OCI-LY3 (cell line): ENCODE data around the gene DIP2C.

Experiments used
- H2AFZ ChIP-seq: fragments of 200-600, 300-600 bp; shearing (Covaris generic); 2 replicates; pipeline ENCODE4 v1.6.0; 2014; ENCODE audit warnings: antibody characterized with exemption, low read depth, low read length
- H3K27ac ChIP-seq: fragments of 200-600, 300-600 bp; sonication (generic); 2 replicates; pipeline ENCODE4 v1.5.1; 2014; ENCODE audit warnings: mild to moderate bottlenecking, low read length, moderate library complexity, mixed read lengths
- H3K27me3 ChIP-seq: fragments of 200-600, 300-600 bp; sonication (generic); 2 replicates; pipeline ENCODE4 v1.6.1; 2014; ENCODE audit warnings: low read depth, low read length, mixed read lengths
- H3K36me3 ChIP-seq: fragments of 200-600, 300-600 bp; sonication (generic); replicated peaks from 2 replicates; pipeline ENCODE3; 2014; ENCODE audit warnings: low read depth, low read length, mixed read lengths
- H3K4me1 ChIP-seq: fragments of 300-600, 200-600 bp; sonication (generic); 2 replicates; pipeline ENCODE4 v1.6.1; 2014; ENCODE audit warnings: low read length, mixed read lengths
- H3K4me2 ChIP-seq: fragments of 200-600, 300-600 bp; sonication (generic); 2 replicates; pipeline ENCODE4 v1.6.1; 2014; ENCODE audit warnings: low read length, mixed read lengths
- H3K4me3 ChIP-seq: fragments of 300-600, 200-600 bp; sonication (generic); 2 replicates; pipeline ENCODE4 v1.5.1; 2014; ENCODE audit warnings: antibody characterized with exemption, mild to moderate bottlenecking, low read length, moderate library complexity
- H3K79me2 ChIP-seq: fragments of 300-600, 200-600 bp; shearing (Covaris generic); 2 replicates; pipeline ENCODE4 v1.6.1; 2014; ENCODE audit warnings: mild to moderate bottlenecking, low read length, mixed read lengths
- H3K9ac ChIP-seq: fragments of 300-600, 200-600 bp; shearing (Covaris generic); 2 replicates; pipeline ENCODE4 v1.6.0; 2014; ENCODE audit warnings: mild to moderate bottlenecking, low read length, moderate library complexity
- H3K9me3 ChIP-seq: fragments of 200-600, 300-600 bp; shearing (Covaris generic); 2 replicates; pipeline ENCODE4 v1.6.1; 2014; ENCODE audit warnings: low read length, mixed read lengths; ENCODE audit not compliant: insufficient read depth
- H4K20me1 ChIP-seq: fragments of 200-600, 300-600 bp; sonication (generic); 2 replicates; pipeline ENCODE4 v1.6.1; 2016; ENCODE audit warnings: low read length, mixed read lengths; ENCODE audit not compliant: insufficient read depth
- CTCF ChIP-seq: fragments of 200-600, 300-600 bp; sonication (generic); IDR thresholded peaks from 2 replicates; pipeline ENCODE4 v1.5.1; 2014; ENCODE audit warnings: antibody characterized with exemption, low read length, low read depth
- EZH2phosphoT487 ChIP-seq: fragments of 200-600 bp; shearing (Covaris generic); IDR thresholded peaks from 2 replicates; pipeline ENCODE4 v1.6.1; 2018; ENCODE audit warnings: antibody characterized with exemption, mixed run types, low read depth

DIP2C gene

GRCh38 chr10:389836-390448 is 299.5 kb downstream of the DIP2C start:
- Histone ChIP-seq H3K9ac (no peak overlapping the region), H3K36me3 (no peaks in the 10 kb centered on the region), H3K27me3 (no peaks in the 10 kb centered on the region), H4K20me1 (no peaks in the 10 kb centered on the region), H3K9me3 (no peaks in the 10 kb centered on the region), H3K4me2 (no peak overlapping the region), H2AFZ (no peak overlapping the region), H3K4me1 (no peaks in the 10 kb centered on the region), H3K4me3 (no peak overlapping the region), H3K27ac (no peak overlapping the region), H3K79me2 (no peaks in the 10 kb centered on the region)
- TF ChIP-seq CTCF (no peak), EZH2phosphoT487 (no peak)

- Histone ChIP-seq H2AFZ (no peak overlapping the region), H3K36me3 (no peaks in the 10 kb centered on the region), H3K4me1 (no peaks in the 10 kb centered on the region), H4K20me1 (no peaks in the 10 kb centered on the region), H3K79me2 (no peaks in the 10 kb centered on the region), H3K9me3 (no peaks in the 10 kb centered on the region), H3K9ac (no peak overlapping the region), H3K27me3 (no peaks in the 10 kb centered on the region), H3K4me3 (no peak overlapping the region), H3K27ac (no peak overlapping the region), H3K4me2 (no peak overlapping the region)
- no peak for TF ChIP-seq CTCF
- TF ChIP-seq EZH2phosphoT487, result no peak
Observed at GRCh38 chr10:389261-389790, 300.1 kb downstream of the DIP2C start.

- H3K36me3 ChIP-seq, result no peaks in the 10 kb centered on the region
Observed at GRCh38 chr10:388661-389045, 300.8 kb downstream of the DIP2C start.

More at GRCh38 chr10:388661-389045, 300.8 kb downstream of the DIP2C start:
- no peak for TF ChIP-seq EZH2phosphoT487
- TF ChIP-seq CTCF, result no peak
- Histone ChIP-seq H3K4me1 (no peaks in the 10 kb centered on the region), H3K9ac (no peak overlapping the region), H3K4me2 (no peak overlapping the region), H3K27me3 (no peaks in the 10 kb centered on the region), H3K27ac (no peak overlapping the region), H3K9me3 (no peaks in the 10 kb centered on the region), H3K79me2 (no peaks in the 10 kb centered on the region), H2AFZ (no peak overlapping the region), H4K20me1 (no peaks in the 10 kb centered on the region), H3K4me3 (no peak overlapping the region)
